Thoracic aorta (tissue), 2 donors: ENCODE results near the gene KCNK1. TPM values are rescaled to one million over a fixed set of nuclear protein-coding genes. Genes with fewer than 3 reads are reported as not detected.

ENCODE experiments used
- ATAC-seq: fragments of 150-250 bp; one replicate; pipeline ENCODE4 v1.8.0; 2017; ENCODE audit warnings: low read depth; ENCODE audit not compliant: insufficient number of reproducible peaks, low FRiP score
- DNase-seq: peaks from one replicate; pipeline ENCODE4 v3.0.0-alpha.2; 2020; ENCODE audit warnings: low spot score
- H3K27ac ChIP-seq, 2 donors: fragments of 200-600 bp; sonication (generic); 1 replicate in 1 of 2; 2 replicates in 1 of 2; pipeline ENCODE4 v1.5.1; 2016; ENCODE audit warnings: mild to moderate bottlenecking in 2 of 2, moderate library complexity in 2 of 2
- H3K27me3 ChIP-seq: fragments of 200-600 bp; sonication (generic); replicated peaks from 2 replicates; pipeline ENCODE4 v1.6.0; 2016; ENCODE audit warnings: mild to moderate bottlenecking; ENCODE audit not compliant: insufficient read depth
- H3K36me3 ChIP-seq: fragments of 200-600 bp; sonication (generic); one replicate; pipeline ENCODE4 v1.5.1; 2016
- H3K4me1 ChIP-seq, 2 donors: fragments of 200-600 bp; sonication (generic); 1 replicate in 1 of 2; 2 replicates in 1 of 2; pipeline versions ENCODE4 v1.5.1 to v1.6.0; 2016; ENCODE audit warnings: low read depth in 2 of 2, mild to moderate bottlenecking in 1 of 2; ENCODE audit not compliant: control insufficient read depth in 1 of 2
- H3K4me3 ChIP-seq: fragments of 200-600 bp; sonication (generic); 2 replicates; pipeline ENCODE4 v1.5.1; 2016; ENCODE audit warnings: mild to moderate bottlenecking
- H3K9me3 ChIP-seq: fragments of 200-600 bp; sonication (generic); 2 replicates; pipeline ENCODE4 v1.5.1; 2016
- total RNA-seq, 2 donors: library from RNA; depleted of rRNA; stranded (reverse); fragments of >200 nt; gene quantifications; one replicate each; pipeline versions ENCODE4 v1.1.0 to v1.2.3, GENCODE V29; 2016
- TF ChIP-seq, protein P1 (sequence below): fragments of 200-600 bp; sonication (generic); IDR thresholded peaks from one replicate; pipeline ENCODE4 v1.5.1; 2019; ENCODE audit warnings: antibody characterized with exemption

Gene KCNK1
- total RNA-seq, 2 donors from 2014 or later = 6.2 to 8.5 TPM

DNA sequence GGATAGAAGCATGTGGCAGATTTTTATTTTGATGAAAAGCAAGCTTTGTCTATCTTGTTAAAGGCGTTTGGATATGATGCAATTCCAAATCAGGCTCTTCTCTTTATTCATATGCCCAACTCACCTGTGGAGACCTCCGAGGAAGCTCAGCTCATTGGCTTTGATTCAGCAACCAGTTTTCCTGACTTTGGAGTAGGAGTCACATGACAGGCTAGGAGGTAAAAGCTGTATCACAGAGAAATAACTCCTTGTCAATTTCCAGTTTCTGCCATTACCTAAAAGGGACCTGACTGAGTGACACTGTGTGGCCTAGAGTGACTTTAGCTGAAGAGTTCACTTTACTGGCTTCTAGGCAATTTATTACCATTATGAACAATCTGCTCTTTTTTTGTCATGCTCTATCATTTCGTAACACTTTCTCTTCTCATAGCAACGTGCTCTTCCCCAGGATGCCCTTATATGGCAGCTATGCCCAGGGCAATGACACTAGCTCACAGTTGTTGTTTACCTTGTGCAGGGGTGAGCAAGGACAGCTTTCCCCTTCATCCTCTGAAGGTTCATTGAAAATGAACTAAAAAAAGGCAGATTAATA, 107.2 kb downstream of the KCNK1 start:
- TF ChIP-seq, protein P1, sequence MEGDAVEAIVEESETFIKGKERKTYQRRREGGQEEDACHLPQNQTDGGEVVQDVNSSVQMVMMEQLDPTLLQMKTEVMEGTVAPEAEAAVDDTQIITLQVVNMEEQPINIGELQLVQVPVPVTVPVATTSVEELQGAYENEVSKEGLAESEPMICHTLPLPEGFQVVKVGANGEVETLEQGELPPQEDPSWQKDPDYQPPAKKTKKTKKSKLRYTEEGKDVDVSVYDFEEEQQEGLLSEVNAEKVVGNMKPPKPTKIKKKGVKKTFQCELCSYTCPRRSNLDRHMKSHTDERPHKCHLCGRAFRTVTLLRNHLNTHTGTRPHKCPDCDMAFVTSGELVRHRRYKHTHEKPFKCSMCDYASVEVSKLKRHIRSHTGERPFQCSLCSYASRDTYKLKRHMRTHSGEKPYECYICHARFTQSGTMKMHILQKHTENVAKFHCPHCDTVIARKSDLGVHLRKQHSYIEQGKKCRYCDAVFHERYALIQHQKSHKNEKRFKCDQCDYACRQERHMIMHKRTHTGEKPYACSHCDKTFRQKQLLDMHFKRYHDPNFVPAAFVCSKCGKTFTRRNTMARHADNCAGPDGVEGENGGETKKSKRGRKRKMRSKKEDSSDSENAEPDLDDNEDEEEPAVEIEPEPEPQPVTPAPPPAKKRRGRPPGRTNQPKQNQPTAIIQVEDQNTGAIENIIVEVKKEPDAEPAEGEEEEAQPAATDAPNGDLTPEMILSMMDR = no peak
- ATAC-seq (no peak), DNase-seq (no peak)
- H3K36me3 ChIP-seq = no peaks in the 10 kb centered on the region
- no peak overlapping the region for H3K4me3 ChIP-seq
- no peaks in the 10 kb centered on the region for H3K27me3 ChIP-seq
- no peaks in the 10 kb centered on the region for H3K9me3 ChIP-seq
- H3K4me1 ChIP-seq = peaks cover 0 to 6% of the 10 kb centered on the region in 2 donors
- no peak overlapping the region for H3K27ac ChIP-seq
